GM19193 (cell line): ENCODE measurements around the gene KIF5A.

Experiments
- POLR2A ChIP-seq: IDR thresholded peaks from 4 replicates; pipeline ENCODE4 v1.6.1; 2011; ENCODE audit not compliant: insufficient read depth, insufficient read length; ENCODE audit errors: extremely low read depth

The KIF5A gene

DNA sequence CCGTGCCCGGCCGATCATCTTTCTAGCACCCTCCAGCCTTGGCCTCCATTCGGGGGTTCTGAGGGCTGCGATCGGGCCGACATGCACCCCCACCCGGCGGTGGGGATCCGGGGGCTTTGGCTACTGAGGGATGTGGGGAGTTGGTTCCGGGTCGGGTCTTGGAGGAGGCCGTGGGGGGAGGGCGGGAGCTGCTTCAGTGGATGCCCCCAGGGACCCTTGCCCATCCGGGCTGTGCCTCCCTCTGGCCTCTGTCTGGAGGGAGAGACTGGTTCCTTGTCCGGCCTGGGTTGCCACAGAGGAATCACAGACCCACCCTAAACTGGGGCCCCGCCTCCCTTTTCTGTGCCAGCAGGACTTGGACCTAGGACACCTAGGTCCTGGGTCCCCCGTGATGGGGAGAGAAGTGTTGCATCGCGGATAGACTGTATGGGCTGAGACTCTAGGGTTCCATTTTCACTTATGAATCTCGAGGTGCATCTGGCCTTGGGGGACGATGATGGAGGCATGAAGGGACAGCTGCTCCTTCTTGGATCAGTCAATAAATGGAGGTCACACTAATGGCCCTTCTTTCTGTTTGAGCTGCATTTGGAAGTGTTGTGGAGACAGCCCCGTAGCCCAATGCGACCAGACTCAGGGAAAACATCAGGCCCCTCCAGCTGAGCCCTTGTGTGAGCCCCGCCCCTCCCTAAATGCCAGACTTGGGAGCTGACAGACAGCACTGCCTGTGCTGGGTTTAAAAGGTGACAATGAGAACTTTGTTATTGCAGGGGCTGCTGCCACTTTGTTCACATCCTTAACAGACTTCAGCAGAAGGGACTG lies 55.4 kb downstream of the KIF5A start:
- no peak for TF ChIP-seq POLR2A

DNA sequence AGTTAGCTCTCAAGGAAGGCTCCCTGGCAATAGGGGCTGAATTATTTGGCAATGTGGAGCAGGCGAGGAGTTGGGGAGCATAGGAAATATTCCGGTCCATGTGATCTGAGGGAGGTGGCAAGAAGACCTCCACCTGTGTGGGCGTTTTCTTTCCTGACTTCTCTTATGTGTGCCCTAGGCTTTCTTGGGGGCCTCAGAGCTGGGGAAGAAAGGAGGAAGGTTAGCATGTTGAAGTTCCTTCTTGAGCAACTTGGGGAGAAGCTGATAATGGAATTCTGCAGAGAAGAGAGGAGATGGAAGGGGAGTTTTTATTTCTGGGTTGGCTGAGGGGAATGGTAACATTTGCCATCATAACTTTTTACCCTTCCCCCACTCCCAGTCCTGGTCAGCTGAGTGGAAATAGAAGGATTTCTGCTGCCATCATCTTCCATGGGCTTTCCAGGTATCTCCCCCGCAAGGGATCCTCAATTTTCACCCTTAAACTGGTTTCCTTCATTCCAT lies 56.0 kb downstream of the KIF5A start:
- TF ChIP-seq POLR2A, result no peak

DNA sequence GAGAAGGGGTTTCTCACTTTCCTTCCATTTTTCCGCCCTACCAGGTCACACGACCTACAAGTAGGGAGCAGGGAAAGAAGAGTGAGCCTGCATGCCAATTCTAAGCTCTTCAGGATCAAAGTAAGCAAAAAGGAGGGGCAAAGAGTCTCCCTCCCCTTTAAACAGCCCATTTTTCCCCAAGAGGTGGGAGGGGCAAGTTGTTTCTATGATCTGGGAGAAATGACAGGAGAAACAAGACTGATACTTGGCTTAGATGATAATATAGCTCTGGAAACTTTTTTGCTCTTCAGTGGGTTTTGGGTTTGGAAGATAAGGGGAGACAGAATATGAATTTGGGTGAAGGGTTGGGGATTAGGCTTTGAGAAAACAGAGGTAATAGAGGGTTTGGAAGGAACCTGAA lies 56.6 kb downstream of the KIF5A start:
- TF ChIP-seq POLR2A, result no peak

DNA sequence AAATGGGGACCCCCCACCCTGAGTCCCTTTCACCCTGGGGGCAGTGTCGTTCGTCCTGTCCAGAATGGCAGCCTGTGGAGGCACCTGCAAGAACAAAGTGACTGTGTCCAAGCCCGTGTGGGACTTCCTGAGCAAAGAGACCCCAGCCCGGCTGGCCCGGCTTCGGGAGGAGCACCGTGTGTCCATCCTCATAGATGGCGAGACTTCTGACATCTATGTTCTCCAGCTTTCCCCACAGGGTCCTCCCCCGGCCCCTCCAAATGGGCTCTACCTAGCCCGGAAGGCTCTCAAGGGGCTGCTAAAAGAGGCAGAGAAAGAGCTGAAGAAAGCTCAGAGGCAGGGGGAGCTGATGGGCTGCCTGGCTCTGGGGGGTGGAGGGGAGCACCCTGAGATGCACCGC lies 57.0 kb downstream of the KIF5A start:
- TF ChIP-seq POLR2A, result no peak

DNA sequence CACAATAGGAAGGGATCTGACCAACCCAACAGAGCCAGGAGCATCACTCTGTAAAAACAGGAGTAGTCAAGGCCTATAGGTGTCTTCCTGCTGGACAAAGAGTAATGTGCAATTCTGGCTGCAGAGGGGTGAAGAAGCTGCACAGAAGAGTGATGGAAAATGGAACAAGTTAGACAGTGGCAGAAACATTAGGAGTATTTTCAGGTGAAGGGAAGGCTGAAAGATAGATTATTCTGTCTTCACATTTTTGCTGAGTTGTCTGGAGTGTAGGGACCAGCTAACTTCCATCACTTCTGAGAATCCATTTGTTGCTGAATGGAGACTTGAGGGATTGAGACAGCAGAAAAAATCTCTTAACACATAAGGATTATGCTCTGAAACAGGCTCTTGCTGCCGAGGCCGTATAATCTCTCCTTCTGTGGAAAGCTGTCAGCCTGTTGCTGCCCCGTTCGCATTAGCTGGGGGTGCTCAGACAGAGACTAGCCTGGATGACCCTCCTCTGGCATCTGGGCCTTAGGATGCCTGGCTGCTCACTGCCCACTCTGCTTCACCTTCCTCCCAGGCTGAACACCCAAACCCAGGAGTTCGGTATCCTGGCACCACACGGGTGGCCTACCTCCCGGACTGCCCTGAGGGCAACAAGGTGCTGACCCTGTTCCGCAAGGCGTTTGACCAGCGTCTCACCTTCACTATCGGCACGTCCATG lies 58.3 kb downstream of the KIF5A start:
- no peak for TF ChIP-seq POLR2A

DNA sequence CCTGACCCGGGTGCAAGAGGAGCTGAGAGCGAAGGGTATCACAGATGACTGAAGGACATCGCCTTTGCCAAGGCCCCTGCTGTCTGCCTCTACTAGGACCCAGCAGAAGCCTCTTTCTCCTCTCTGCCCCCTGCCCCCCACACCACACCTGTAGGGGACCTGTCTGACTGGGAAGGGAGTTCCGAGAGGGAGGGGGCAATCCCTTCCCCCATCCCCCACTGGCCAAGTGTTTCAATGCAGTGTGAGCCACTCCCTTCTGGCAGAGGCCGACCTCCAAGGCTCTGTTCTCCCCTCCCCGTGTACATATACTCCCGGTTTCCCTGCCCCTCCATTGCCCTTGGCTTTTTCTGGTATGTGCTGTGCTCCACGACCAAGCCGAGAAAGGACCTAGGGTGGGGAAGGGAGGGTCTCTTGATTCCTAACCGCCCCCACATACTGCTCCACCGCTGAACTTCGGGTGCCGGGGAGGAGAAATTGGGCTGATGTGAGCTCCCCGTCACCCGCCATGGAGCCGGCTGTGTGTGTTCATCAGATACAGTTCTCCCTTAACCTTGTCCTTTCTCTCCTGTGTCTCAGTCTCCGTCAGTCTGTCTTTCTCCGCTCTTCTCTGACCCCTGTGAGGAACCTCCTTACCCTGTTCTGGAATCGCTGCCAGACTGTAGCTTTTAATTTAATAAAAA lies 59.4 kb downstream of the KIF5A start:
- no peak for TF ChIP-seq POLR2A

DNA sequence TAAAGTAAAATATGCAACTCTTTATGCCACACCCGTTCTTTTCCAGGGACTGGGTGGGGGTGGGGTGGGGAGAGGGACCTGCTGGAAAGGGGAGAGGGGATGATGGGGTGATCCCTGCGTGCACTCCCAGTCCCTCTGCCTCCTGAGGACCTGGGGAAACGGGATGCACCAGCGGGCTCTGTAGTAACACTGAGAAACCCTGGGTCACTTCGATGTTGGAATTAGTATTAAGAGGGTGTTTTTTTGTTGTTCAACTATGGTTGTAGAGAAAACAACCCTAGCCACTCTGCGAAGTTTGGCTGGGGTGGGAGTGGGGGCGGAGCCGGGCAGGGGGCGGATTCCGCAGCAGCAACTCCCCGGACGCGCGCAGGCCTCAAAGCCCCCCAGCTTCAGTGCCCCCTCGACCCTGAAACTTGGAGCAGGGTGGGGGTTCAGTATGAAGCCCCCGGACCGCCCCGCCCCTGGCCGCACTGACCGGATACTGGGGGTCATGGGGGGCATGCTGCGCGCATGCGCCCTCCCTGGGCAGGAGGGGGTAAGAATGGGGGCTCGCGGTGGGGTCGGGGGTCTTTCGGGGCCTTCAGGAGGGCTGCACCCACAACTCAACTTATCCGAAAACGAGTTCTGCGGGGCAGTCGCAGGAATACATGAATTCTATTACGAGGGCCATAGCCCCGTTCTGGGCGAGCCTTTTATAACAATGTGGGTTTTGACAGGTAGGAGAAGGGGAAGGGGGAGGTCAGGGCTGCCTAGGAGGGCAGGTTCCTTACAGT lies 60.1 kb downstream of the KIF5A start:
- no peak for TF ChIP-seq POLR2A

DNA sequence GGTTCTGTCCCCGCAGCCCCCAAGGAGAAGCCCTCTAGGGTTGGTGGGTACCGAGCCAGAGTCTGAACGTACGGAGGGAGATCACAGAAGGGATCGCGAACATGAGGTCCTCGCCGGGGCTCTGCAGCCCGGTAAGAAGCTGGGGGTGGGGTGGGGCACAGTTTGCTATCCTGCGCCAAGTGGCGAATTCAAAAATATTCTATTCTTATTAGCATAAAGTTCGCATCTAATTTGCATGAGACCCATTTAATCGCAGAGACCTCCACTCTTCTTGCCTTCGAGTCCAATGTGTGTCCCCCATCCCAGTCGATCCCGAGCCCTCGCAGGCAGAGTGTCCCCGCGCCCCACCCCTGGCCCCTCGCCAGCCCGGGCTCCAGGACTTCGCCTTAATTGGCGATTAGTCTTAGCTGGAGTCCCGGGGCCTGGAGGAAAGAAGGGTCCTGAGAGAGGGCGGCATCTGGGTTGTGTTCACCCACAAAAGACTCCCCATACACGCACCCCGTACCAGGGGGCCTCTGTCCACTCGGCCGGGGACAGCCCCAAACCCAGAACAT lies 60.8 kb downstream of the KIF5A start:
- TF ChIP-seq POLR2A, result no peak

DNA sequence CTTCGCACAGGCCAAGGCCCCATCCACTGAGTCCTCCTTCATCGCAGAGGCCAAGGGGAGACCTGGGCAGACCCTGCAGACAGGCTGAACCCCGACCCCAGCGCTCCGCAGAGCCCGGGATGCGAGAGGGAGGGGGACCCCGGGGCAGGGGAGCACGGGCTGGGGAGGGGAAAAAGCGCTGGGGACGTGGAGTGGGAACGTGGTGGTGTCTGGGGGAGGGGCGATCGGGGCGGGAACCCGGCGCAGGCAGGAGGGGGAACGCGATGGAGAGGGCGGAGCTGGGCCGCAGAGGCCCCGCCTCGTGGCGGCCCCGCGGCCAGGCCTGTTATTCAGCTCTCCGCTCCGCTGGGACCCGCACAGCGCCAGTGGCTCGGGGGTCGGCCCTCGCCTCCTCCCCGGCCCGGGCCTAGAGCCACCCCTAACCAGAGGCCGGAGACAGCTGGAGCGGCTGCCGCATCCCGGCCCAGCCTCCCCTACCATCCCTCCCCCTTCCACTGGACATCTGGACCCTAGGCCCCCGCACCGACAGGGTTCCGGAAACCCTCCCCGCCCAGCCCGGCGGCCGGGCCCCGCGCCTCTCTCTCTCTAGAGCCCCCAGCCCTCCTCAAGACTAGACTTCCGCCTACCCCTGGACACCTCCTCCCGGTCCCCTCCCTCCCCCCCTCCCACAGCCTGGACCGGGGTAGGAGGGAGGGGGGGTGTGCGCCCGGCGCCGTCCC lies 61.4 kb downstream of the KIF5A start, which contains the start of gene ARHGEF25:
Gene ARHGEF25 (plus strand): TSS at position 328 of the 719 bp plus-strand sequence. CDS start 460 bp downstream, outside the sequence.
- peak; percentile 49 for TF ChIP-seq POLR2A

DNA sequence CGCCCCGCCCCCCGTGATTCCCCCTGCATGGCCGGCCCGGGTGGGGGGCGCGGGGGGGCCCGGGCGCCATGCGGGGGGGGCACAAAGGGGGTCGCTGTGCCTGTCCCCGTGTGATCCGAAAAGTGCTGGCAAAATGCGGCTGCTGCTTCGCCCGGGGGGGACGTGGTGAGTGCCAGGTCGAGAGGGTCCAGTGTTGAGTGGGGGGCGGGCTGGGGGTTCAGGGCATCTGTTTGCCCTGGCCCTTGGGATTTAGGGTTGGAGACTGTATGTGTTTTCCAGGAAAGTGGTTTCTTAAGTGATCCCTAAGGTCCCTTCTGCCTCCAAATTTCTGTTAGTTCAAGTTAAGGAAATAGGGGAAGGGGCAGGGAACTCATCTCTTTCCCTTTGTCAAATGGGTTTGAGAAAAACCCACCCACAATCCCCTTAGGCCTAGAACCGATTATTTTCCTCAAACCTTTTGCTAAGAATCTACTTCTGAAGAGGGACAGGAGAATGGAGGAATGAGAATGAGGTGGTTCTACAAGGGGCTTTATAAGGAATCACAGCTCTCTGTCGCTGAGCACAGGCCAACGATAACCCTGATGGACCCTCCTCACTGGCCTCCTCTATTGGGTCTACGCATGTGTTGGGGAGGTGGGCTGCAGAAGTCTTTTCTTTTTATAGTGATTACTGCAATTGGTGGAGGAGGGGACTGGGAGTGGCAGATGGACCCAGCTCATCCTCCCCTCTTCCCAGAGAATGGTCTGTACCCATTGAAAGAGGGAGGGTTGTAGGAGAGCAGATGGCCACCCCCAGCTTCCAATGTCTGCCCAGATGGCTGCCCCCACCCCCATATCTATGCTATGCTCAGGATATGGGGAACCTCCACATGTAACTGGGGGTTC lies 62.2 kb downstream of the KIF5A start:
- no peak for TF ChIP-seq POLR2A

DNA sequence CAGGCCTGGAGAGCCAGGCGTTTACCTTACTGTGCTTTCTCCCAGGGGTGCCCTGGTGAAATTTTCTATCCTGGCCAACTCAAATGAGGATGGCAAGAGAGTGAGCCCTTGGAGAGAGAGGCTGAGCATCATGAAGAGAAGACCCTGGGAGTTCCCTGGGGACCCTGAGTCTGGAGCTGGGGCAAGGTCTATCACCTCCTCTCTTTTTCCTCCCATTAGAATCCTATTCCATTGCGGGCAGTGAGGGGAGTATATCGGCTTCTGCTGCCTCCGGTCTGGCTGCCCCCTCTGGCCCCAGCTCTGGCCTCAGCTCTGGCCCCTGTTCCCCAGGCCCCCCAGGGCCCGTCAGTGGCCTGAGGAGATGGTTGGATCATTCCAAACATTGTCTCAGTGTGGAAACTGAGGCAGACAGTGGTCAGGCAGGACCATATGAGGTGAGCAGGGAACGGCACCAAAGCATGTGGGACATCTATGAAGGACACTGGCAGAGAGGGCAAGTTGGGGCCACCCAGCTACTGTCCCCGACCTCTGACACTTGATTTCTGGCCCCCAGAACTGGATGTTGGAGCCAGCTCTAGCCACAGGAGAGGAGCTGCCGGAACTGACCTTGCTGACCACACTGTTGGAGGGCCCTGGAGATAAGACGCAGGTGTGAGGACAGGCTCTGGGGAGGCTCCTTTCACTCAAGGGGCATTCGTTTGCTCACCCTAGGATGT lies 63.0 kb downstream of the KIF5A start:
- TF ChIP-seq POLR2A, result no peak
